ENCODE data around the gene HIGD2A.

- TF ChIP-seq CTCF (IDR thresholded peaks at IDR 0.05; ENCODE audit: insufficient read depth, low read length, poor library complexity, severe bottlenecking): no peak
- TF ChIP-seq EZH2phosphoT487 (conservative IDR thresholded peaks at IDR 0.05; ENCODE audit: low read length): no peak
Measured at GRCh38 chr5:176383961-176384360, 4.6 kb upstream of the HIGD2A start.

Measured in SU-DHL-6 (cell line).